Right atrium auricular region (tissue), 2 donors: Measurements from ENCODE around the gene PAX7. TPM values are rescaled to one million over a fixed set of nuclear protein-coding genes. Genes with fewer than 3 reads are reported as not detected.

ENCODE experiments used
- DNase-seq: peaks from one replicate; pipeline ENCODE4 v3.0.0-alpha.2; 2019; ENCODE audit warnings: low spot score
- H3K27ac ChIP-seq, 2 donors: fragments of 200-600 bp; sonication (generic); 1 replicate in 1 of 2; 2 replicates in 1 of 2; pipeline ENCODE4 v1.5.1; 2016 to 2019
- H3K27me3 ChIP-seq, 2 donors: fragments of 200-600 bp; sonication (generic); one replicate each; pipeline versions ENCODE4 v1.5.1 to v1.6.0; 2017 to 2019
- H3K36me3 ChIP-seq: fragments of 200-600 bp; sonication (generic); one replicate; pipeline ENCODE4 v1.5.1; 2016
- H3K4me1 ChIP-seq, 2 donors: fragments of 200-600 bp; sonication (generic); one replicate each; pipeline versions ENCODE4 v1.5.1 to v1.6.0; 2017 to 2019
- H3K4me3 ChIP-seq, 2 donors: fragments of 200-600 bp; sonication (generic); 1 replicate in 1 of 2; 2 replicates in 1 of 2; pipeline ENCODE4 v1.5.1; 2017 to 2019; ENCODE audit warnings: mild to moderate bottlenecking in 1 of 2, moderate library complexity in 1 of 2
- H3K9me3 ChIP-seq, 2 donors: fragments of 200-600 bp; sonication (generic); one replicate each; pipeline ENCODE4 v1.5.1; 2019
- total RNA-seq, 2 donors: library from RNA; depleted of rRNA; stranded (reverse); fragments of >200 nt; gene quantifications; one replicate each; pipeline ENCODE4 v1.1.0, GENCODE V29; 2016
- TF ChIP-seq, protein P1 (sequence below), 2 donors: fragments of 200-600 bp; sonication (generic); IDR thresholded peaks; one replicate each; pipeline ENCODE4 v1.5.1; 2019; ENCODE audit warnings: antibody characterized with exemption in 2 of 2

Gene PAX7
- total RNA-seq, 2 donors from 2014 or later: not detected

DNA sequence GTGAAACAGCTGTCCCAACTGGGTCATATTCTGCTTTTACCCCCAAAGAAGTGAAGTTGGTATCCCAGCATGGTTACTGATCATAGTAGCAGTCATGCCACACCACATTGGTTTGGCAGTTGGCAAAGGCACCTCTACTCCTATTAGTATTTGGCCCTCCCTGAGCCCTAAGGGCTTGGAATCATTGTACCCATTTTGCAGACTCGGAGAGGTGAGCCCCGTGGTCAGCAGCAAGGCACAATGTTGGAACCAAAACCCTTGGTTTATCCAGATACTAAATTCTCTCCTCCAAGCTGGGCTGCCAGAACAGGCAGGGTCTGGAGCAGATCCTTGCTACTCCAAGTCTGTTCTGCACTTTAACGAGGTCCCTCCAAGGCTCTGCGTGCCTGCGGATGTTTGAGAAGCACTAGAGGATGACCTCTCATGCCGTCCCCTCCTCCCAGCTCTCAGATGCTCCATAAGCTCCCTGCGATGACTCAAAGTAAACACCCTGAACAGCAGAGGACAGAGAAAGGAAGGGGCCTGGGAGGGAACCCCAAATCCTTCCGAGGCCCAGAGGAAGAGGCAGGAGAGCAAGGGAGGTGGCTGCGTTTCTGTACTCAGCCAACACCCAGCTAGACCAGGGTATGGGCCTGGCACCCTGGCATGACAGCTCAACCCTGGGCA, 89.3 kb downstream of the PAX7 start:
- H3K4me3 ChIP-seq: no peak overlapping the region
- H3K27ac ChIP-seq: no peak overlapping the region
- H3K9me3 ChIP-seq: no peaks in the 10 kb centered on the region
- peaks cover 0 to 8% of the 10 kb centered on the region in 2 donors for H3K27me3 ChIP-seq
- H3K36me3 ChIP-seq: no peaks in the 10 kb centered on the region
- H3K4me1 ChIP-seq: peaks cover 0 to 5% of the 10 kb centered on the region in 2 donors
- TF ChIP-seq, protein P1, sequence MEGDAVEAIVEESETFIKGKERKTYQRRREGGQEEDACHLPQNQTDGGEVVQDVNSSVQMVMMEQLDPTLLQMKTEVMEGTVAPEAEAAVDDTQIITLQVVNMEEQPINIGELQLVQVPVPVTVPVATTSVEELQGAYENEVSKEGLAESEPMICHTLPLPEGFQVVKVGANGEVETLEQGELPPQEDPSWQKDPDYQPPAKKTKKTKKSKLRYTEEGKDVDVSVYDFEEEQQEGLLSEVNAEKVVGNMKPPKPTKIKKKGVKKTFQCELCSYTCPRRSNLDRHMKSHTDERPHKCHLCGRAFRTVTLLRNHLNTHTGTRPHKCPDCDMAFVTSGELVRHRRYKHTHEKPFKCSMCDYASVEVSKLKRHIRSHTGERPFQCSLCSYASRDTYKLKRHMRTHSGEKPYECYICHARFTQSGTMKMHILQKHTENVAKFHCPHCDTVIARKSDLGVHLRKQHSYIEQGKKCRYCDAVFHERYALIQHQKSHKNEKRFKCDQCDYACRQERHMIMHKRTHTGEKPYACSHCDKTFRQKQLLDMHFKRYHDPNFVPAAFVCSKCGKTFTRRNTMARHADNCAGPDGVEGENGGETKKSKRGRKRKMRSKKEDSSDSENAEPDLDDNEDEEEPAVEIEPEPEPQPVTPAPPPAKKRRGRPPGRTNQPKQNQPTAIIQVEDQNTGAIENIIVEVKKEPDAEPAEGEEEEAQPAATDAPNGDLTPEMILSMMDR (IDR thresholded peaks at IDR 0.05): no peak
- DNase-seq: no peak

DNA sequence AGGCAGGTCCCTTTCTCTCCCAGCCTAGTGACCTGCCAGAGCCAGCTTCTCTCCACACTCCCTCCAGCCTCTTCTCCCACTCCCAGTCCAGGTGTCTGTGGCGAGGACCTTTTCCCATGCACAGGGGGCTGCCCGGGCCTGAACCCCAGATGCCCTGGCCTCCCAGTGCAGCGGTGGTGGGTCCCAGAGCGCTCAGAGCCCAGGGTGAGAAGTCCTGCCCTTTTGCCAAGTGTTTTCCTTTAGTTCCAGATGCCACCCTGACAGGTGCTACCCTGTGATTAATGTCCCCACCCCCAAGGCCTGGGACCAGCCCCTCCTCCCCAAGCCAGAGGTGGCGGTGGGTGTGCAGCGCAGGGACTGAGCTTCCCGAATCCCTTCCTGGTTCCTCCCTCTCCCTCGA, 90.4 kb downstream of the PAX7 start:
- H3K36me3 ChIP-seq: no peaks in the 10 kb centered on the region
- no peak overlapping the region for H3K27ac ChIP-seq
- no peaks in the 10 kb centered on the region for H3K9me3 ChIP-seq
- TF ChIP-seq, protein P1 (IDR thresholded peaks at IDR 0.05): no peak
- H3K4me3 ChIP-seq: no peak overlapping the region
- H3K4me1 ChIP-seq: peaks cover 0 to 5% of the 10 kb centered on the region in 2 donors
- peaks cover 0 to 4% of the 10 kb centered on the region in 2 donors for H3K27me3 ChIP-seq
- no peak for DNase-seq

DNA sequence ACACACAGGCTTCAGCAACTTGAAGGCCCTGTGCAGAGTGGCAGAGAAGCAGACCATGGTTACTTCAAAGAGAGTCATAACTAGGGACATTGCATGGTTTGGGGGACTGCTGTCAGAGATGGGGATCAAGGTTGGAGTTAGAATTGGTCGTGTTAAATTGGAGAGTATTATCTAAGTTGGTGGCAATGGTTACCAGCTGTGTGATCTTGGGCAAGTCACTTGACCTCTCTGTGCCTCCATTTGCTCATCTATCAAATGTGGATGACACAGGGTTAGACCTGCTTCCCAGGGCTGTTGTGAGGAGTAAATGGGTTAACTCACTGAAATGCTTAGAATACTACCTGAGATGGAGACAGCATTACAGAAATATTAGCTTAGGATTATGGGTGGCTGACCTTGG, 91.1 kb downstream of the PAX7 start:
- Histone ChIP-seq H3K27me3 (peaks cover 0 to 3% of the 10 kb centered on the region in 2 donors), H3K9me3 (no peaks in the 10 kb centered on the region), H3K4me1 (peaks cover 0 to 1% of the 10 kb centered on the region in 2 donors), H3K36me3 (no peaks in the 10 kb centered on the region), H3K4me3 (no peak overlapping the region), H3K27ac (no peak overlapping the region)
- TF ChIP-seq, protein P1 (IDR thresholded peaks at IDR 0.05): no peak
- no peak for DNase-seq

- TF ChIP-seq, protein P1 (IDR thresholded peaks at IDR 0.05): no peak
- H3K27me3 ChIP-seq: peaks cover 0 to under 1% of the 10 kb centered on the region in 2 donors
Measured at GRCh38 chr1:18722270-18722669, 91.6 kb downstream of the PAX7 start.

DNA sequence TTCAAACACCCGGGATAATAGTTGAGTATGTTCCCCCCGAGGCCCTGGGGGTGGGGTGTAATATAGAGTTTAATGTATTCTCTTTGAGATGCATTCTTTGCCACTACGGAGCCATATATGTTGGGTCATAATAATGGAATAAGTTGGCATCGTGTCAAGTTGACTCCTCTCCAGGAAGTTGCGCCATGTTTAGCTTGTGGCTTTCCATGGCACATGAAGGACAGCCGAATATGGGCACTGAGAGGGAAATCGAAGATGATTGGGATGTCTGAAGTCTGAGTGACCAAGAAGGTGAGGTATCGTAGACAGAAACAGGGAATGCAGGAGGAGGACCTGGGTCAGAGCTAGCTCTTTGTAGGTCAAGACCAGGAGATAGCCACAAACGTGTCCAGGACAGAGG, 92.6 kb downstream of the PAX7 start:
- Histone ChIP-seq H3K4me1 (no peaks in the 10 kb centered on the region), H3K27ac (no peak overlapping the region), H3K4me3 (no peak overlapping the region), H3K36me3 (no peaks in the 10 kb centered on the region), H3K9me3 (no peaks in the 10 kb centered on the region), H3K27me3 (no peaks in the 10 kb centered on the region)
- no peak for DNase-seq
- TF ChIP-seq, protein P1 (IDR thresholded peaks at IDR 0.05): no peak

More at GRCh38 chr1:18722270-18722669, 91.6 kb downstream of the PAX7 start:
- H3K27ac ChIP-seq: no peak overlapping the region
- no peak overlapping the region for H3K4me3 ChIP-seq
- no peak for DNase-seq
- no peaks in the 10 kb centered on the region for H3K36me3 ChIP-seq
- H3K4me1 ChIP-seq: no peaks in the 10 kb centered on the region
- no peaks in the 10 kb centered on the region for H3K9me3 ChIP-seq
